ENCODE data around the gene MGAT1.
"Not testable (repeated sequence)": the region's sequence is repeated elsewhere in the genome, so short reads cannot be mapped to it uniquely, and the experiment has no call there.

DNA sequence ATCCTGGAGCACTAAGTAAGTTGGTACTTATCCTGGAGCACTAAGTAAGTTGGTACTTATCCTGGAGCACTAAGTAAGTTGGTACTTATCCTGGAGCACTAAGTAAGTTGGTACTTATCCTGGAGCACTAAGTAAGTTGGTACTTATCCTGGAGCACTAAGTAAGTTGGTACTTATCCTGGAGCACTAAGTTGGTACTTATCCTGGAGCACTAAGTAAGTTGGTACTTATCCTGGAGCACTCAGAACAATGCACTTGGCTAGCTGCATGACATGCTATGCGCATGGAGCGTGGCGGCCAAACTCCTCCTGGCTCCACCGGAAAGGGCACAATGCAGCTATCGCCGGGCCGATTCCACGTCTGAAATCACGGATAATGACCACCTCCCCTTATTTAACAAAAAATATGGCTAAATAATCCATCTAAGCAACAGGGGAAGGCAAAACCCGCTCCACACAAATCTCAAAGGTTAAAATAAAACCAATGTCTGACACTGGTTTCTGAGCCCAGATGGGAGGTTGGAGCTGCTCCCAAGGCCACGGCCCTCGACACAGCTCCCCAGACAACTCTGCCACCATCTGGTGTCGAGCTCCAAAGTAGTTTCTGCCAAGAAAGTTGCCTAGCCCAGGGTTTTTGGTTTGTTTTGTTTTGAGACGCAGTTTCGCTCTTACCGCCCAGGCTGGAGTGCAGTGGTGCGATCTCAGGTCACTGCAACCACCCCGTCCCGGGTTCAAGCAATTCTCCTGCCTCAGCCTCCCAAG is 13.8 kb downstream of the MGAT1 start:
- TF ChIP-seq, protein P1, sequence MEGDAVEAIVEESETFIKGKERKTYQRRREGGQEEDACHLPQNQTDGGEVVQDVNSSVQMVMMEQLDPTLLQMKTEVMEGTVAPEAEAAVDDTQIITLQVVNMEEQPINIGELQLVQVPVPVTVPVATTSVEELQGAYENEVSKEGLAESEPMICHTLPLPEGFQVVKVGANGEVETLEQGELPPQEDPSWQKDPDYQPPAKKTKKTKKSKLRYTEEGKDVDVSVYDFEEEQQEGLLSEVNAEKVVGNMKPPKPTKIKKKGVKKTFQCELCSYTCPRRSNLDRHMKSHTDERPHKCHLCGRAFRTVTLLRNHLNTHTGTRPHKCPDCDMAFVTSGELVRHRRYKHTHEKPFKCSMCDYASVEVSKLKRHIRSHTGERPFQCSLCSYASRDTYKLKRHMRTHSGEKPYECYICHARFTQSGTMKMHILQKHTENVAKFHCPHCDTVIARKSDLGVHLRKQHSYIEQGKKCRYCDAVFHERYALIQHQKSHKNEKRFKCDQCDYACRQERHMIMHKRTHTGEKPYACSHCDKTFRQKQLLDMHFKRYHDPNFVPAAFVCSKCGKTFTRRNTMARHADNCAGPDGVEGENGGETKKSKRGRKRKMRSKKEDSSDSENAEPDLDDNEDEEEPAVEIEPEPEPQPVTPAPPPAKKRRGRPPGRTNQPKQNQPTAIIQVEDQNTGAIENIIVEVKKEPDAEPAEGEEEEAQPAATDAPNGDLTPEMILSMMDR (IDR thresholded peaks at IDR 0.05): not testable (repeated sequence)
- TF ChIP-seq POLR2A (IDR thresholded peaks at IDR 0.05): not testable (repeated sequence)
